ENCODE measurements around the gene ZNF638.

ZNF638 gene

GRCh38 chr2:71388214-71388613 is 56.6 kb downstream of the ZNF638 start:
- H3K9me3 ChIP-seq (ENCODE audit: low read length): no peaks in the 10 kb centered on the region
- peaks cover 84% of the 10 kb centered on the region for H3K36me3 ChIP-seq (ENCODE audit: insufficient read depth, low read length)
- H3K9ac ChIP-seq (ENCODE audit: low read length): no peak overlapping the region

GRCh38 chr2:71389384-71390072 is 57.9 kb downstream of the ZNF638 start:
- no peaks in the 10 kb centered on the region for H3F3A ChIP-seq (ENCODE audit: insufficient read depth, low read length)
- H3K4me2 ChIP-seq (ENCODE audit: low read length): no peak overlapping the region
- no peaks in the 10 kb centered on the region for H3K4me1 ChIP-seq (ENCODE audit: insufficient read depth, low read length, severe bottlenecking)
- H4K20me1 ChIP-seq (ENCODE audit: insufficient read depth, low read length): no peaks in the 10 kb centered on the region
- H2AFZ ChIP-seq (ENCODE audit: low read length): no peak overlapping the region
- no peaks in the 10 kb centered on the region for H3K27me3 ChIP-seq (ENCODE audit: insufficient read depth, low read length)
- no peak overlapping the region for H3K4me3 ChIP-seq (ENCODE audit: low read depth, low read length, poor library complexity, severe bottlenecking)
- H3K27ac ChIP-seq (ENCODE audit: low read depth, low read length, poor library complexity, severe bottlenecking): no peak overlapping the region
- no peaks in the 10 kb centered on the region for H3K9me2 ChIP-seq (ENCODE audit: low read depth, low read length)
- no peaks in the 10 kb centered on the region for H3K79me2 ChIP-seq (ENCODE audit: insufficient read depth, low read length)
- H3K9ac ChIP-seq (ENCODE audit: low read length): no peak overlapping the region
- H3K9me3 ChIP-seq (ENCODE audit: low read length): no peaks in the 10 kb centered on the region
- TF ChIP-seq EZH2 (IDR thresholded peaks at IDR 0.05; ENCODE audit: borderline replicate concordance, low read length): no peak
- no peak for TF ChIP-seq CTCF (IDR thresholded peaks at IDR 0.05; ENCODE audit: low read length)
- H3K36me3 ChIP-seq (ENCODE audit: insufficient read depth, low read length): peaks cover 84% of the 10 kb centered on the region

More at GRCh38 chr2:71388214-71388613, 56.6 kb downstream of the ZNF638 start:
- Histone ChIP-seq H2AFZ (ENCODE audit: low read length) (no peak overlapping the region), H3K4me3 (ENCODE audit: low read depth, low read length, poor library complexity, severe bottlenecking) (no peak overlapping the region), H3K4me1 (ENCODE audit: insufficient read depth, low read length, severe bottlenecking) (no peaks in the 10 kb centered on the region), H3F3A (ENCODE audit: insufficient read depth, low read length) (no peaks in the 10 kb centered on the region), H4K20me1 (ENCODE audit: insufficient read depth, low read length) (no peaks in the 10 kb centered on the region), H3K27me3 (ENCODE audit: insufficient read depth, low read length) (no peaks in the 10 kb centered on the region), H3K4me2 (ENCODE audit: low read length) (no peak overlapping the region), H3K9me2 (ENCODE audit: low read depth, low read length) (no peaks in the 10 kb centered on the region), H3K27ac (ENCODE audit: low read depth, low read length, poor library complexity, severe bottlenecking) (no peak overlapping the region), H3K79me2 (ENCODE audit: insufficient read depth, low read length) (no peaks in the 10 kb centered on the region)
- TF ChIP-seq EZH2 (IDR thresholded peaks at IDR 0.05; ENCODE audit: borderline replicate concordance, low read length) (no peak), CTCF (IDR thresholded peaks at IDR 0.05; ENCODE audit: low read length) (no peak)

- H4K20me1 ChIP-seq (ENCODE audit: insufficient read depth, low read length): no peaks in the 10 kb centered on the region
- no peaks in the 10 kb centered on the region for H3K9me2 ChIP-seq (ENCODE audit: low read depth, low read length)
- no peak overlapping the region for H3K4me2 ChIP-seq (ENCODE audit: low read length)
- no peaks in the 10 kb centered on the region for H3K27me3 ChIP-seq (ENCODE audit: insufficient read depth, low read length)
- H3F3A ChIP-seq (ENCODE audit: insufficient read depth, low read length): no peaks in the 10 kb centered on the region
- TF ChIP-seq CTCF (IDR thresholded peaks at IDR 0.05; ENCODE audit: low read length): no peak
- no peak for TF ChIP-seq EZH2 (IDR thresholded peaks at IDR 0.05; ENCODE audit: borderline replicate concordance, low read length)
- no peak overlapping the region for H3K4me3 ChIP-seq (ENCODE audit: low read depth, low read length, poor library complexity, severe bottlenecking)
- H3K79me2 ChIP-seq (ENCODE audit: insufficient read depth, low read length): no peaks in the 10 kb centered on the region
- no peak overlapping the region for H3K9ac ChIP-seq (ENCODE audit: low read length)
- H2AFZ ChIP-seq (ENCODE audit: low read length): no peak overlapping the region
- H3K4me1 ChIP-seq (ENCODE audit: insufficient read depth, low read length, severe bottlenecking): no peaks in the 10 kb centered on the region
- peaks cover 81% of the 10 kb centered on the region for H3K36me3 ChIP-seq (ENCODE audit: insufficient read depth, low read length)
- H3K27ac ChIP-seq (ENCODE audit: low read depth, low read length, poor library complexity, severe bottlenecking): no peak overlapping the region
- no peaks in the 10 kb centered on the region for H3K9me3 ChIP-seq (ENCODE audit: low read length)
These were observed 61.6 kb downstream of the ZNF638 start for GRCh38 chr2:71393216-71393615.

Data from OCI-LY1 (cell line).